Measurements from ENCODE around the gene CASQ2. TPM values are rescaled to one million over a fixed set of nuclear protein-coding genes. Genes with fewer than 3 reads are reported as not detected.

CASQ2 gene
- total and polyA plus RNA-seq, 9 of the 15 experiments (the other 6 are each of a cell fraction or from before 2014, with no cell fraction given), result not detected

- no peak for TF ChIP-seq CHAMP1 (IDR thresholded peaks at IDR 0.05)
- TF ChIP-seq HNRNPH1 (optimal IDR thresholded peaks at IDR 0.05; ENCODE audit: low read depth, low read length), result no peak
- TF ChIP-seq FOXA3 (CRISPR knock-in tag; conservative IDR thresholded peaks at IDR 0.05 in 1 of 2, IDR thresholded peaks at IDR 0.05 in 1 of 2), result no peak
- TF ChIP-seq TCF15 (CRISPR knock-in tag; IDR thresholded peaks at IDR 0.05), result no peak
- no peak for TF ChIP-seq ZC3H8 (IDR thresholded peaks at IDR 0.05)
- TF ChIP-seq E2F4 (CRISPR knock-in tag; IDR thresholded peaks at IDR 0.05; ENCODE audit: low read depth), result no peak
- TF ChIP-seq CREBBP (IDR thresholded peaks at IDR 0.05; ENCODE audit: low read depth, low read length), result no peak
- TF ChIP-seq SNRNP70 (optimal IDR thresholded peaks at IDR 0.05; ENCODE audit: low read depth, low read length), result no peak
- no peak for TF ChIP-seq CBX1 (IDR thresholded peaks at IDR 0.05; ENCODE audit: low read depth)
- TF ChIP-seq EHMT2 (IDR thresholded peaks at IDR 0.05), result no peak
- TF ChIP-seq AFF1 (IDR thresholded peaks at IDR 0.05; ENCODE audit: low read depth in 1 of 2, partially characterized antibody in 2 of 2), result no peak
- TF ChIP-seq TFAM (CRISPR knock-in tag; conservative IDR thresholded peaks at IDR 0.05), result no peak
- TF ChIP-seq TBP (optimal IDR thresholded peaks at IDR 0.05; ENCODE audit: low read depth, low read length), result no peak
Measured at GRCh38 chr1:115740811-115741210, 27.7 kb downstream of the CASQ2 start (continued).

Data from K562 (cell line).